Activated T-helper 1 cell treated with anti-CD3 and anti-CD28 coated beads, Interleukin-12 subunit alpha, Interleukin-12 subunit beta, Interleukin-2, Interleukin-4 antibody, amounts not matched to agents 30 ng/mL and 10 ng/mL and 1 ng/mL, durations not matched to agents 14 hours and 24 hours and 36 hours (primary cell): Measurements from ENCODE around the gene TMTC2. TPM values are rescaled to one million over a fixed set of nuclear protein-coding genes. Genes with fewer than 3 reads are reported as not detected.
"Not testable (repeated sequence)": the region's sequence is repeated elsewhere in the genome, so short reads cannot be mapped to it uniquely, and the experiment has no call there.

Experiments used
- DNase-seq: peaks from one replicate; pipeline ENCODE4 v3.0.0; 2021; ENCODE audit warnings: low spot score
- H3K27ac Mint-ChIP-seq: one replicate; pipeline ENCODE4 v1.8.0; 2021; ENCODE audit warnings: mild to moderate bottlenecking, mixed read lengths
- H3K27me3 Mint-ChIP-seq: one replicate; pipeline ENCODE4 v1.8.0; 2022; ENCODE audit warnings: mild to moderate bottlenecking, moderate library complexity, mixed read lengths; ENCODE audit not compliant: insufficient read depth
- H3K36me3 Mint-ChIP-seq: one replicate; pipeline ENCODE4 v1.8.0; 2021; ENCODE audit warnings: low read depth, mixed read lengths
- H3K4me1 Mint-ChIP-seq: one replicate; pipeline ENCODE4 v1.8.0; 2021; ENCODE audit warnings: low read depth, mixed read lengths
- H3K4me3 Mint-ChIP-seq: one replicate; pipeline ENCODE4 v1.8.0; 2021; ENCODE audit warnings: mild to moderate bottlenecking, moderate library complexity, mixed read lengths
- H3K9me3 Mint-ChIP-seq: one replicate; pipeline ENCODE4 v1.8.0; 2021; ENCODE audit warnings: mixed read lengths
- intact Hi-C: fragments of 100-400 bp; cut with micrococcal nuclease; formaldehyde crosslinking; loops from one replicate; pipeline ENCODE4 v1.15.1; 2024
- total RNA-seq: library from RNA; stranded (reverse); gene quantifications from 2 replicates; pipeline ENCODE4 v1.2.3, GENCODE V29; 2022

The TMTC2 gene
- total RNA-seq, 1 donor from 2014 or later, result 2.6 TPM

DNA sequence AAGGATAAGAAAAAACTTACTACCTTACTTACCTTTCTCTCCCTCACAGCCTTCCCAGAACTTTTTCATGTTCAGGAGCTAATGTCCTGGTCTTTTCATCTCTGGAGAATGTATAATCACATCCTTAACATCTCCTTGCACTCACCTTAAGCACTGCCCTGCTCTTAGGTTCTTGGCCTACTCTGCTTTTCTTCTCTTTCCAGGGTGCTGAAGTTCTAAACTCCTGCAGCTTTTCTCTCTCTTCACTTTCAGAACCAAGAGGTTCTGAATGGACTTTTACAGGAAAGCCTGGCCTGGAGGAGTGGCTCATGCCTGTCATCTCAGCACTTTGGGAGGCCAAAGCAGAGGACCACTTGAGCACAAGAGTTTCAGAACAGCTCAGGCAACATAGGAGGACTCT lies 101.9 kb downstream of the TMTC2 start:
- intact Hi-C loops, result no loop called here
- H3K27me3 Mint-ChIP-seq, result no peaks in the 10 kb centered on the region
- DNase-seq, result no peak
- no peaks in the 10 kb centered on the region for H3K4me1 Mint-ChIP-seq
- H3K27ac Mint-ChIP-seq, result no peak overlapping the region
- H3K4me3 Mint-ChIP-seq, result no peak overlapping the region
- no peaks in the 10 kb centered on the region for H3K36me3 Mint-ChIP-seq
- no peaks in the 10 kb centered on the region for H3K9me3 Mint-ChIP-seq

- Mint-ChIP-seq H3K4me1 (no peaks in the 10 kb centered on the region), H3K36me3 (no peaks in the 10 kb centered on the region), H3K4me3 (no peak overlapping the region), H3K27ac (no peak overlapping the region), H3K9me3 (no peaks in the 10 kb centered on the region), H3K27me3 (no peaks in the 10 kb centered on the region)
- intact Hi-C loops, result no loop called here
- no peak for DNase-seq
Measured at GRCh38 chr12:82789674-82790073, 103.0 kb downstream of the TMTC2 start.

GRCh38 chr12:82793751-82794281 lies 107.1 kb downstream of the TMTC2 start:
- Mint-ChIP-seq H3K27ac (no peak overlapping the region), H3K4me3 (no peak overlapping the region), H3K27me3 (no peaks in the 10 kb centered on the region), H3K36me3 (no peaks in the 10 kb centered on the region), H3K4me1 (no peaks in the 10 kb centered on the region), H3K9me3 (no peaks in the 10 kb centered on the region)
- intact Hi-C loops, result no loop called here
- no peak for DNase-seq

DNA sequence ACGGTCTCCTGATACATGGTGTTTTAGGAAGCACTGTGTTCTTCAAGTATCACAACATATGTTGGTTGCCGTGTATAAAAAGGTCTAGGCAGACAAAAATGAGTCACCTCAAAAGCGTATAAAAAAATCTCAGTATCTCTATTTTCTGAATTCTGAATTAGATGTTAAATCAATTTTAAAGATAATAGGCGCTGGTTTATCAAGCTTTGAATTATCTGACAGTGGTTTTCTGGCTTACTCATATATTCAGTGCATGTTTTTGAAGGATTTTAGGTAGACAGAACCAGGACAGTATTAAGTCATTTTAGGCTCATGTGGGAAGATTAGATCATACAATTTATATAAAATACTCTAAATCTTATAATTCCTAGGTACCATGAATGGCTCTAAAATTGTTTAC lies 110.8 kb downstream of the TMTC2 start:
- no peaks in the 10 kb centered on the region for H3K36me3 Mint-ChIP-seq
- DNase-seq, result no peak
- H3K4me1 Mint-ChIP-seq, result no peaks in the 10 kb centered on the region
- H3K9me3 Mint-ChIP-seq, result no peaks in the 10 kb centered on the region
- no peak overlapping the region for H3K4me3 Mint-ChIP-seq
- intact Hi-C loops, result no loop called here
- H3K27ac Mint-ChIP-seq, result no peak overlapping the region
- no peaks in the 10 kb centered on the region for H3K27me3 Mint-ChIP-seq

- Mint-ChIP-seq H3K27ac (no peak overlapping the region), H3K36me3 (no peaks in the 10 kb centered on the region), H3K4me1 (no peaks in the 10 kb centered on the region), H3K4me3 (no peak overlapping the region), H3K9me3 (no peaks in the 10 kb centered on the region), H3K27me3 (no peaks in the 10 kb centered on the region)
- intact Hi-C loops, result no loop called here
- DNase-seq, result no peak
Measured at GRCh38 chr12:82800185-82800584, 113.5 kb downstream of the TMTC2 start.

DNA sequence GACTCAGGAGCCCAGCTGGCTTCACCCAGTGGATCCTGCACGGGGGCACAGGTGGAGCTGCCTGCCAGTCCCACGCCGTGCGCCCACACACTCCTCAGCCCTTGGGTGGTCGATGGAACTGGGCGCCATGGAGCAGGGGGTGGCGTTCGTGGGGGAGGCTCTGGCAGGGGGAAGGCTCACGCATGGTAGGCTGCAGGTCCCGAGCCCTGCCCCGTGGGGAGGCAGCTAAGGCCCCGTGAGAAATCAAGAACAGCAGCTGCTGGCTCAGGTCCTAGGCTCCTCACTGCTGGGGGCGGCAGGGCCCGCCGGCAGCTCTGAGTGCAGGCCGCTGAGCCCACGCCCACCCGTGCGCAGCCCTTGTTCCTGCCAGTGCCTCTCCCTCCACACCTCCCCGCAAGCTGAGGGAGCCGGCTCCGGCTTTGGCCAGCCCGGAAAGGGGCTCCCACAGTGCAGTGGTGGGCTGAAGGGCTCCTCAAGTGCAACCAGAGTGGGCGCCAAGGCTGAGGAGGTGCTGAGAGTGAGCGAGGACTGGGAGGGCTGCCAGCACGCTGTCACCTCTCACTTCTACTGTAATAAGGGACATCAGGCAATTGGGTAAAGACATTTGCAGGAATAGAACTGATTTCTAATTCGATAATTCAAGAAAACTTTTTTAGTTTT lies 115.4 kb downstream of the TMTC2 start:
- Mint-ChIP-seq H3K27me3 (no peaks in the 10 kb centered on the region), H3K4me3 (no peak overlapping the region), H3K27ac (no peak overlapping the region), H3K4me1 (no peaks in the 10 kb centered on the region), H3K36me3 (no peaks in the 10 kb centered on the region), H3K9me3 (no peaks in the 10 kb centered on the region)
- no peak for DNase-seq
- intact Hi-C loops, result no loop called here

DNA sequence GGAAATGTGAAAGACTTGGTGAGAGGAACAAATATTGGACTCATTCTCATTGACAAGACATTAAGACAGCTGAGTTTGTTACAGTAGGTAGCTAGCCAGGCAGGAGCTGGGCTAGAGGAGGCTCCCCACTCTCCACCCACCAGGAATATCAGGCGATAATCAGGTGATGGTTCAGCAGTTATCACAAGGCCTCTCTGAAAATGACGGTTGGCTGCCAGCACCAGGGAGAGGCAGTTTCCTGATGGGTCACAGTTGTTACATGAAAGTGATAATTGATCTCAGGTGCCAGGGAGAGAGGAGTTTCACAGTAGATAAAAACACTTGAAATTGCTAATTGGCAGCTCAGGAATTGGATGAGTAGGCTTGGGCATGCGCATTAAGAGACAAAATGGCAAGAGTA lies 116.5 kb downstream of the TMTC2 start:
- Mint-ChIP-seq H3K4me3 (no peak overlapping the region), H3K36me3 (no peaks in the 10 kb centered on the region), H3K27ac (no peak overlapping the region), H3K9me3 (no peaks in the 10 kb centered on the region), H3K27me3 (peaks cover 3% of the 10 kb centered on the region), H3K4me1 (no peaks in the 10 kb centered on the region)
- intact Hi-C loops, result no loop called here
- DNase-seq, result no peak

GRCh38 chr12:82804601-82805000 lies 117.9 kb downstream of the TMTC2 start:
- DNase-seq, result no peak
- Mint-ChIP-seq H3K36me3 (no peaks in the 10 kb centered on the region), H3K27me3 (peaks cover 3% of the 10 kb centered on the region), H3K4me1 (no peaks in the 10 kb centered on the region), H3K4me3 (no peak overlapping the region), H3K9me3 (no peaks in the 10 kb centered on the region), H3K27ac (no peak overlapping the region)
- intact Hi-C loops, result no loop called here

GRCh38 chr12:82805004-82805403 lies 118.3 kb downstream of the TMTC2 start:
- intact Hi-C loops, result loop anchor here (5.0 kb wide), 1 partner anchor 118 kb away; the partner anchor contains the start of gene TMTC2
- not testable (repeated sequence) for H3K36me3 Mint-ChIP-seq, H3K9me3 Mint-ChIP-seq

DNA sequence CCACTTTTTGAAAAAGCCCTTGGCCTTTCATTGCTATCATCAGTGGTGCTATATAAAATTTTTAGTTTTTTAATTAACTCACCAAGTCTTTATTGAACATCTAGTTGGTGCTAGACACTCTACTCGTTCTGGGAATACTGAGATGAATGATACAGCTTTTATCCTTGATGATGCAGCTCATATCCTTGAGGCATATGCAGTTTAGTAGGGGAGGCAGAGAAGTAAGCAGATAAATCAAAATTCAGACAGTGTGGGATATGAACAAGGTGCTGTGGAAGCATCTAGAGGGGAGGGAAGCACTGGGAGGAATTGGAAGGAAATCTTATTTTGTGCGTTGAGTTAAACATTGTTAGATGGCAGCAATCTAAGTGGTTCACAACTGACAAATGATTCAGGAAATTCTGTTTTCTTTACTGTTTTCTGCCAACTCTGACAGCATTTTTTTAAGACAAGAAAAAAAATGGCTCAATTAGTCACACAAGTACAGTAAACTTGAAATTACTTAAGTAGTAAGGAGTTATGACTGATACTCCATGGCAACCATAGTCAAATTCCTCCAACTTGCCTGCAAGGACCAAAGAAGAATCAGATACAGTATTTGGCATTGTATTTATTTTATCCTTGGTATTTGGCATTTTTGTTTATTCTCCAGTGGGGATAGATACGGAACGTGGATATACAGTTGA lies 119.2 kb downstream of the TMTC2 start:
- Mint-ChIP-seq H3K9me3 (no peaks in the 10 kb centered on the region), H3K4me3 (no peak overlapping the region), H3K27ac (no peak overlapping the region), H3K4me1 (no peaks in the 10 kb centered on the region), H3K36me3 (no peaks in the 10 kb centered on the region), H3K27me3 (peaks cover 3% of the 10 kb centered on the region)
- intact Hi-C loops, result loop anchor here (5.0 kb wide), 1 partner anchor 119 kb away; the partner anchor contains the start of gene TMTC2
- no peak for DNase-seq

More at GRCh38 chr12:82805004-82805403, 118.3 kb downstream of the TMTC2 start:
- not testable (repeated sequence) for H3K27me3 Mint-ChIP-seq, H3K4me3 Mint-ChIP-seq, DNase-seq, H3K4me1 Mint-ChIP-seq, H3K27ac Mint-ChIP-seq

DNA sequence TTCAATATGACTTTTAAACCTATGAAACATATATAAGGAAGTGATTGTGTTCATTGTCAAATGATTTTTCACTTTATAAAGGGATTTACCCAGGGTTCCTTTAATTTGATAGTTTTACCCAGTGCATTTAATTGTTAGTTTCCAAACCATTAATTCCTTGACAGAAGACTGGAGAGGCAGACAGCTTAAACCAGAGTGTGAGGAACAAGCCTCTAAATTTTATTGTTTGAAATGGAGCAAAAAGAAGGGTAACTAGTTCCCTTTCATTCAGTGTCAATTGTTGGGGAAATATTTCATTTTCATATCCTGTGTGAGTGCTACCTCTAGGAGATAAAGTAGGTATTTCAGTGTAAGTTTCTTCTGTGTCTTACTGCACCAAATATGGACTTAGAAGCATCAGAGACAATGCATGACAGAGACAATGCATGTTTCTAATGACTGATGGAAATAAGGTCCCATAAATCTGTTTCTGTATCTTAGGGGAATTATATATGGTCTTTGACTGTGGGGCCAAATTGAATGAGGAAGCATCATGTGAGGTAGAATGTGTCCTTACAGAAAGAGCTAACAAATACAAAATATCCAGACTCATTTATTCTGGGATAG lies 120.5 kb downstream of the TMTC2 start:
- Mint-ChIP-seq H3K36me3 (no peaks in the 10 kb centered on the region), H3K27ac (no peak overlapping the region), H3K4me3 (no peak overlapping the region), H3K27me3 (peaks cover 3% of the 10 kb centered on the region), H3K4me1 (no peaks in the 10 kb centered on the region), H3K9me3 (no peaks in the 10 kb centered on the region)
- intact Hi-C loops, result loop anchor here (5.0 kb wide), 1 partner anchor 120 kb away; the partner anchor contains the start of gene TMTC2
- DNase-seq, result no peak

DNA sequence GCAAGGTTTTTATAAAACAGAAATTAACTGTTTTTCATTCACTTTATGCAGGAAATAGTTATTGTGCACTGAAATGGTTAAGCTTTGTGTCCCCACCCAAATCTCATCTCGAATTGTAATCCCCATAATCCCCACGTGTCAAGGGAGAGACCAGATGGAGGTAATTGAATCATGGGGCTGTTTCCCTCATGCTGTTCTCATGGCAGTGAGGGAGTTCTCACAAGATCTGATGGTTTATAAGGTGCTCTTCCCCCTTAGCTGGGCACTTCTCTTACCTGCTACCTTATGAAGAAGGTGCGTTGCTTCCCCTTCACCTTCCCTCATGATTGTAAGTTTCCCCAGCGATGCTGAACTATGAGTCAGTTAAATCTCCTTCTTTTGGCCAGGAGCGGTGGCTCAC lies 123.9 kb downstream of the TMTC2 start:
- no peaks in the 10 kb centered on the region for H3K36me3 Mint-ChIP-seq
- DNase-seq, result no peak
- H3K4me1 Mint-ChIP-seq, result no peaks in the 10 kb centered on the region
- H3K27me3 Mint-ChIP-seq, result peaks cover 3% of the 10 kb centered on the region
- intact Hi-C loops, result no loop called here
- H3K4me3 Mint-ChIP-seq, result no peak overlapping the region
- H3K9me3 Mint-ChIP-seq, result no peaks in the 10 kb centered on the region
- H3K27ac Mint-ChIP-seq, result no peak overlapping the region

DNA sequence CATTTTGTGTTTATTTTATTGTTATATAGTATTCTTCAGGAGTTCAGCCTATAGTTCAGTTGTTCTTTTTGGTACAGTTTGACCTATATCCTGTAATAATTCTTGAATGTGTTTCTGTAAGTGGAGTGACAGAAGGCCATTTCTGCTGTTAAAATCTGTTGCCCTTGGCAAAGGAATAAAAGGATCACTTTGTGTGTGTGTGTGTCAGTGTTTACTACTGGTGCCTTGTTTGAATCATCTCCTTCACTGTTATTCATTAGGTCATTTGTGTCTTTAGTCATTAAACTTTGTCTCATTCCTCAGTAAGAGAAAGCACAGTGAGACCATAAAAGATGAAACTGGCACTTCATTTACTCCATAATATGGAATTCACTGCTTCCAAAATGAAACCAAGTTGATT lies 130.7 kb downstream of the TMTC2 start:
- no peak overlapping the region for H3K4me3 Mint-ChIP-seq
- DNase-seq, result no peak
- intact Hi-C loops, result no loop called here
- H3K27ac Mint-ChIP-seq, result no peak overlapping the region
- no peaks in the 10 kb centered on the region for H3K9me3 Mint-ChIP-seq
- no peaks in the 10 kb centered on the region for H3K36me3 Mint-ChIP-seq
- H3K4me1 Mint-ChIP-seq, result no peaks in the 10 kb centered on the region
- no peaks in the 10 kb centered on the region for H3K27me3 Mint-ChIP-seq
